Karpas-422 (cell line): ENCODE measurements around the gene OR2H2. TPM values are rescaled to one million over a fixed set of nuclear protein-coding genes. Genes with fewer than 3 reads are reported as not detected.
A peak's percentile ranks its signal among the peaks of the same experiment; 100 is the strongest.

Experiments
- DNase-seq: peaks from one replicate; pipeline ENCODE4 v3.0.0-alpha.2; 2015
- H2AFZ ChIP-seq: fragments of 200-600 bp; sonication (generic); 2 replicates; pipeline ENCODE4 v1.6.1; 2014; ENCODE audit warnings: antibody characterized with exemption, low read length, mixed read lengths
- H3K27ac ChIP-seq: fragments of 200-600 bp; sonication (generic); 2 replicates; pipeline ENCODE4 v1.5.1; 2014; ENCODE audit warnings: mild to moderate bottlenecking, low read length, moderate library complexity
- H3K27me3 ChIP-seq: fragments of 200-600 bp; sonication (generic); 2 replicates; pipeline ENCODE4 v1.6.1; 2014; ENCODE audit warnings: low read length, mixed read lengths
- H3K36me3 ChIP-seq: fragments of 200-600 bp; sonication (generic); 2 replicates; pipeline ENCODE4 v1.6.1; 2014; ENCODE audit warnings: low read length, mixed read lengths; ENCODE audit not compliant: insufficient read depth
- H3K4me1 ChIP-seq: fragments of 200-600 bp; sonication (generic); 2 replicates; pipeline ENCODE4 v1.6.1; 2014; ENCODE audit warnings: mild to moderate bottlenecking, low read length, mixed read lengths
- H3K4me2 ChIP-seq: fragments of 200-600 bp; sonication (generic); 2 replicates; pipeline ENCODE4 v1.6.1; 2014; ENCODE audit warnings: low read length, low read depth, mild to moderate bottlenecking; ENCODE audit not compliant: poor library complexity, severe bottlenecking
- H3K4me3 ChIP-seq: fragments of 200-600 bp; sonication (generic); 2 replicates; pipeline ENCODE4 v1.5.1; 2014; ENCODE audit warnings: mild to moderate bottlenecking, antibody characterized with exemption, low read length, mixed read lengths
- H3K79me2 ChIP-seq: fragments of 200-600 bp; sonication (generic); 2 replicates; pipeline ENCODE4 v1.6.1; 2014; ENCODE audit warnings: mild to moderate bottlenecking, low read length, mixed read lengths
- H3K9ac ChIP-seq: fragments of 200-600 bp; sonication (generic); 2 replicates; pipeline ENCODE4 v1.6.0; 2014; ENCODE audit warnings: low read length
- H3K9me2 ChIP-seq: fragments of 200-600 bp; sonication (generic), shearing (Covaris generic); replicated peaks from 2 replicates; pipeline ENCODE4 v1.6.0; 2014; ENCODE audit warnings: mild to moderate bottlenecking, low read length, moderate library complexity; ENCODE audit not compliant: insufficient read depth
- H3K9me3 ChIP-seq: fragments of 300-700, 200-600 bp; sonication (generic); 2 replicates; pipeline ENCODE4 v1.6.1; 2014; ENCODE audit warnings: low read length, mixed read lengths
- H4K20me1 ChIP-seq: fragments of 200-600 bp; sonication (generic); 2 replicates; pipeline ENCODE4 v1.6.1; 2014; ENCODE audit warnings: mild to moderate bottlenecking, antibody characterized with exemption, low read length, low read depth; ENCODE audit not compliant: insufficient read depth
- total RNA-seq: library from RNA; depleted of rRNA; stranded (reverse); fragments of >200 nt; shearing (Covaris generic); gene quantifications from 2 replicates; pipeline ENCODE4 v1.2.3, GENCODE V29; 2014; ENCODE audit warnings: low replicate concordance

Gene OR2H2
- total RNA-seq, 1 experiment from 2014 or later = not detected

DNA sequence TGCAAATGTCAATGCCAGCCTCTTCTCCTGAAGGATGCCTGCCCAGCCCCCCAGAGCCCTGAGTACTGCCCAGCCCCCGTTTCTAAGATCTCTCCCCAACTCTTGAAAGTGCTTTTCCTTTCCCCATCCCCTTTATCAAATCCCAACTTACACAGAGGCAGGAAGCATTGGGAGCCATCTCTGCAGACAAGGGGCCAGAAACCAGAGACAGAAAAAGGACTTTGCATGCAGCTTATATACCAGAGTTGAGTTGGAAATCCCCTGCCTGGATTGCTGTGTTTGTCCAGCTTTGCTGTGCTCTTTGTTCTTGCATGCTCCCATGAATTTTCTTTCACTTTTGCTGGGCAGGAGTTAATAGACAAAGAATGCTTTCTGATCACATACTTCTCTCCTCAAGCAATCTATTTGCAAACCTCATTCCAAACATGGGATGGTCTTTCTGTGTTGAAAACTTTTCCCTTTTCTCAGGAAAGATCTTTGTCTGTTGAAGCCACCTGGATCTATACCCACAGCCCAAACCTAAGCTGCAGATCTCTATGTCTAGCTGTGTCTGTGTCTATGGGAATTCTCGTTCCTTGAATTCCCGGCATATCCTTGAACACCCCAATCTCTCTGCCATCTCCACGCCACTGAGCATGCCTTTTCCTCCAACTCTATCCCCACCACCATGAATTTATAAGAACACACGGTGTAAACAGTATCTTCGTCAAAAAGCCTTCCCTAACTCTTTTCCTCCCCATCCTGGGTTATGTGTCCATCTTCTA lies 25.2 kb upstream of the OR2H2 start, which contains the start of gene UBD:
Gene UBD (minus strand): TSS at position 209 of the 764 bp plus-strand sequence. CDS start 31 bp downstream, at position 178.
- no peaks in the 10 kb centered on the region for H3K27me3 ChIP-seq
- H3K4me2 ChIP-seq = no peak within 1 kb of the TSS
- no peak within 1 kb of the TSS for H3K27ac ChIP-seq
- no peaks in the 10 kb centered on the region for H3K79me2 ChIP-seq
- H3K4me3 ChIP-seq = no peak within 1 kb of the TSS
- H2AFZ ChIP-seq = no peak within 1 kb of the TSS
- no peaks in the 10 kb centered on the region for H3K9me2 ChIP-seq
- H3K9me3 ChIP-seq = no peaks in the 10 kb centered on the region
- no peaks in the 10 kb centered on the region for H3K36me3 ChIP-seq
- H3K4me1 ChIP-seq = no peaks in the 10 kb centered on the region
- no peaks in the 10 kb centered on the region for H4K20me1 ChIP-seq
- no peak for DNase-seq
- H3K9ac ChIP-seq = no peak within 1 kb of the TSS

- H3K9ac ChIP-seq = no peak overlapping the region
- no peaks in the 10 kb centered on the region for H3K9me2 ChIP-seq
- H3K4me2 ChIP-seq = no peak overlapping the region
- no peak overlapping the region for H2AFZ ChIP-seq
- no peaks in the 10 kb centered on the region for H3K36me3 ChIP-seq
- no peaks in the 10 kb centered on the region for H3K79me2 ChIP-seq
- no peak overlapping the region for H3K27ac ChIP-seq
- no peaks in the 10 kb centered on the region for H4K20me1 ChIP-seq
- H3K27me3 ChIP-seq = no peaks in the 10 kb centered on the region
- H3K9me3 ChIP-seq = no peaks in the 10 kb centered on the region
- no peak overlapping the region for H3K4me3 ChIP-seq
- DNase-seq = no peak
- no peaks in the 10 kb centered on the region for H3K4me1 ChIP-seq
These were observed 23.8 kb upstream of the OR2H2 start for GRCh38 chr6:29561091-29561490.

DNA sequence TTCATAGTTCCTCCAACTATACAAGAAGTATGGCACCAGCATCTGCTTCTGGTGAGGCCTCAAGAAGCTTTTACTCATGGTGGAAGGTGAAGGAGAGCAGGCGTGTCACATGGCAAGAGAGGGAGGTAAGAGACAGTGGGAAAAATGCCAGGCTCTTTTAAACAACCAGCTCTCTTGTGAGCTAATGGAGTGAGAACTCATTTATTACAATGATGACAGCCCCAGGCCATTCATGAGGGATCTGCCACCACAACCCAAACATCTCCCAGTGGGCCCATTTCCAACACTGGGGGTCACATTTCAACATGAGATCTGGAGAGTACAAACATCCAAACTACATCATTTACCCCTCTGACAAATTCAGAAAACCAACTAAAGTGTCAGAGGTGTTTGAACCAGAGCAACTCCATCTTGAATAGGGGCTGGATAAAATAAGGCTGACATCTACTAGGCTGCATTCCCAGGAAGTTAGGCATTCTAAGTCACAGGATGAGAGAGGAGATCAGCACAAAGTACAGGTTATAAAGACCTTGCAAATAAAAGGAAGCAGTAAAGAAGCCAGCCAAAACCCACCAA lies 23.2 kb upstream of the OR2H2 start:
- H3K9me2 ChIP-seq = no peaks in the 10 kb centered on the region
- no peak overlapping the region for H3K27ac ChIP-seq
- DNase-seq = no peak
- H3K4me2 ChIP-seq = no peak overlapping the region
- H2AFZ ChIP-seq = no peak overlapping the region
- no peak overlapping the region for H3K9ac ChIP-seq
- no peaks in the 10 kb centered on the region for H4K20me1 ChIP-seq
- H3K79me2 ChIP-seq = no peaks in the 10 kb centered on the region
- no peaks in the 10 kb centered on the region for H3K4me1 ChIP-seq
- H3K36me3 ChIP-seq = no peaks in the 10 kb centered on the region
- H3K4me3 ChIP-seq = no peak overlapping the region
- no peaks in the 10 kb centered on the region for H3K9me3 ChIP-seq
- H3K27me3 ChIP-seq = no peaks in the 10 kb centered on the region

DNA sequence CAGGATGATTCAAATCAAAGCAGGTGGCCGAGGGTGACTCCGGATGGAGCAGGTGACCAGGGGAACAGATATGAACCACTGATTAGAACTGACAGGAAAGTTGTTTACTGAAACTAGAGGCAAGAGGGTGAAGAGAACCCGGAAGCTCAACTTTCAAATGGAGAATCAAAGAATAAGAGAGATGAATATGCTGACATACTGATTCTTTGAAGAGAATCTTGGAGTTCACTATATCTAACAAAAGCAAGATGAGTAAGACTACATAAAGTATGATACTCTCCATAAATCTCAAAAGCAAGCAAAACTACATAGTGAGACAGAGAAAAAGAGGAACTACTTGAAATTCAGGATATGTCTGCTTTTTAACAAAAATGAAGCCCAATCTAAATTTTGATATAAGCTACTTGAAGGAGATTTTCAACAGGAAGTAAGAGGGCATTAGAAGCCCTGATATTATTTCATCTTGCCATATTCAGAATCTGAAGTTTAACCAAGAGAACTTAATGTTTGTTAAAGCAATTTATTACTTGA lies 21.4 kb upstream of the OR2H2 start:
- no peak overlapping the region for H3K9ac ChIP-seq
- no peaks in the 10 kb centered on the region for H4K20me1 ChIP-seq
- no peaks in the 10 kb centered on the region for H3K9me3 ChIP-seq
- no peak overlapping the region for H3K4me2 ChIP-seq
- no peak overlapping the region for H2AFZ ChIP-seq
- H3K9me2 ChIP-seq = no peaks in the 10 kb centered on the region
- H3K36me3 ChIP-seq = no peaks in the 10 kb centered on the region
- peak; percentile 27 for DNase-seq
- H3K4me1 ChIP-seq = no peaks in the 10 kb centered on the region
- no peaks in the 10 kb centered on the region for H3K27me3 ChIP-seq
- no peak overlapping the region for H3K27ac ChIP-seq
- no peak overlapping the region for H3K4me3 ChIP-seq
- H3K79me2 ChIP-seq = no peaks in the 10 kb centered on the region

DNA sequence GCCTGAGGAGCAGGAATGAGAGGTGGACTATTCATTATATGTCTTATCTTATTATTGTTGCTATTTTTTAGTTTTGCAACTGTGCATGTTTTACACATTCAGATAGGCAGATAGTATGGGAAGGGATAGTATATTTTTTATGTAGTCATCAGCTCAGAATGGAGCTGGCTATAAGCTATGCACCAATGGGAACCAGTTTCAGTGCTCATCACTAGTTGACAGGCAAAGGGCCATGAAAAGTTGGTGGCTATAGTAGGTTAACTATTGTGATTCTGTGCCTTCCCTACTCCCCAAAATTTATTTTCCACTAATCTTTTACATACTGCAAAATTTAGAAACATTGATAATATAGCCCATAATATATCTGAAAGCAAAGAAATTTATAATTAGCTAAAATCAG lies 20.0 kb upstream of the OR2H2 start:
- H2AFZ ChIP-seq = no peak overlapping the region
- no peak overlapping the region for H3K27ac ChIP-seq
- H3K36me3 ChIP-seq = no peaks in the 10 kb centered on the region
- no peak overlapping the region for H3K9ac ChIP-seq
- peak; percentile 39 for DNase-seq
- no peak overlapping the region for H3K4me2 ChIP-seq
- H3K79me2 ChIP-seq = no peaks in the 10 kb centered on the region
- no peaks in the 10 kb centered on the region for H3K9me3 ChIP-seq
- no peaks in the 10 kb centered on the region for H3K4me1 ChIP-seq
- H3K27me3 ChIP-seq = no peaks in the 10 kb centered on the region
- H4K20me1 ChIP-seq = no peaks in the 10 kb centered on the region
- H3K9me2 ChIP-seq = no peaks in the 10 kb centered on the region
- no peak overlapping the region for H3K4me3 ChIP-seq

- no peak overlapping the region for H3K4me3 ChIP-seq
- H3K9ac ChIP-seq = no peak overlapping the region
- no peak overlapping the region for H2AFZ ChIP-seq
- no peaks in the 10 kb centered on the region for H3K36me3 ChIP-seq
- no peak overlapping the region for H3K4me2 ChIP-seq
- H3K9me3 ChIP-seq = no peaks in the 10 kb centered on the region
- no peaks in the 10 kb centered on the region for H3K79me2 ChIP-seq
- DNase-seq = peak; percentile 5
- no peaks in the 10 kb centered on the region for H4K20me1 ChIP-seq
- H3K27ac ChIP-seq = no peak overlapping the region
- H3K9me2 ChIP-seq = no peaks in the 10 kb centered on the region
- no peaks in the 10 kb centered on the region for H3K4me1 ChIP-seq
- no peaks in the 10 kb centered on the region for H3K27me3 ChIP-seq
These were observed 18.1 kb upstream of the OR2H2 start for GRCh38 chr6:29566856-29567255.

DNA sequence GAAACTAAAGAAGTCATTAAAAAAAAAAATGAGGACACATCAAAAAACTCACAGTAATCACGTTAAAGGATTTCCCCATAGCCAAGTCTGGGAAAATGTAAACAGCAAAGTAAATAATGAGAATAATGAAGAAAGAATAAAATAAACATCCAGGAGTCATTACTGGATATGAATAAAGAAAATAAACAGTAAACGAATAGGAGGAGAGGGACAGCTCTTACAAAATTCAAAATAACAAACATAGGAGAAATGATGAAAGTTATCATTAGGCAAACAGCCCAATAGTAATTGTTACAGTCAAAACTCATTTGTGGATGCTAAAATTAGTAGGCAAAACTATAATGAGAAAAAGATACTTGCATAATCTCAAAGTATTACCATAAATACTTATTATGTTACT lies 17.4 kb upstream of the OR2H2 start:
- H3K4me1 ChIP-seq = no peaks in the 10 kb centered on the region
- DNase-seq = no peak

DNA sequence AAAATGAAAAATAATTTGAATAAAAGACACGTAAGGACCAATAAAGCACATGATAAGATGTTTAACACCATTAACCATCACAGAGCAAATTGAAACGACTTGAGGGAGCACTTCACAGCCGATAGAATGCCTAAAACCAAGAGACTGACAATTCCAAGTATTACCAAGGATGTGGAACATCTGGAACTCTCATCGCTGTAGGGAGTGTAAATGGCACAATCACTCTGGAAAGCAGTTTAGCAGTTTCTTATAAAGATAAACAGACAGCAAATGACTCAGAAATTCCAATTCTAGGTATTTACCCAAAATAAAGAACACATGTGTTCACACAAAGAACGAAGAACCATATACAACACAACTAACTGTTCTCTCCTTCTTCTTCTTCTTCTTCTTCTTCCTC lies 16.9 kb upstream of the OR2H2 start:
- Histone ChIP-seq H3K4me3 (no peak overlapping the region), H4K20me1 (no peaks in the 10 kb centered on the region), H3K9me3 (no peaks in the 10 kb centered on the region), H3K27me3 (no peaks in the 10 kb centered on the region), H3K9me2 (no peaks in the 10 kb centered on the region), H2AFZ (no peak overlapping the region), H3K36me3 (no peaks in the 10 kb centered on the region), H3K9ac (no peak overlapping the region), H3K4me1 (no peaks in the 10 kb centered on the region), H3K27ac (no peak overlapping the region), H3K79me2 (no peaks in the 10 kb centered on the region), H3K4me2 (no peak overlapping the region)
- no peak for DNase-seq

More for the DNA sequence above, 17.4 kb upstream of the OR2H2 start:
- no peak overlapping the region for H3K9ac ChIP-seq
- H3K4me3 ChIP-seq = no peak overlapping the region
- H3K27ac ChIP-seq = no peak overlapping the region
- H3K79me2 ChIP-seq = no peaks in the 10 kb centered on the region
- no peaks in the 10 kb centered on the region for H3K27me3 ChIP-seq
- H2AFZ ChIP-seq = no peak overlapping the region
- no peaks in the 10 kb centered on the region for H3K9me2 ChIP-seq
- no peak overlapping the region for H3K4me2 ChIP-seq
- H3K9me3 ChIP-seq = no peaks in the 10 kb centered on the region
- no peaks in the 10 kb centered on the region for H3K36me3 ChIP-seq
- no peaks in the 10 kb centered on the region for H4K20me1 ChIP-seq
